Gastroesophageal sphincter (tissue), 4 donors: Measurements from ENCODE around the gene ITLN1. TPM values are rescaled to one million over a fixed set of nuclear protein-coding genes. Genes with fewer than 3 reads are reported as not detected.

ENCODE experiments used
- ATAC-seq: fragments of 150-250 bp; one replicate; pipeline ENCODE4 v1.9.1; 2016; ENCODE audit warnings: mild to moderate bottlenecking, moderate library complexity
- H3K27ac ChIP-seq, 4 donors: fragments of 200-600 bp; sonication (generic) in 3 of 4; 1 replicate in 3 of 4; 2 replicates in 1 of 4; pipeline ENCODE4 v1.5.1; 2016 to 2019
- H3K27me3 ChIP-seq: fragments of 200-600 bp; sonication (generic); one replicate; pipeline ENCODE4 v1.5.1; 2019
- H3K36me3 ChIP-seq, 2 donors: fragments of 200-600 bp; sonication (generic); one replicate each; pipeline ENCODE4 v1.5.1; 2019; ENCODE audit warnings: control low read depth in 1 of 2
- H3K4me1 ChIP-seq, 3 donors: fragments of 200-600 bp; sonication (generic); 1 replicate in 2 of 3; 2 replicates in 1 of 3; pipeline ENCODE4 v1.5.1; 2016 to 2019; ENCODE audit warnings: control low read depth in 2 of 3
- H3K4me3 ChIP-seq, 2 donors: fragments of 200-600 bp; sonication (generic); one replicate each; pipeline ENCODE4 v1.5.1; 2019; ENCODE audit warnings: mild to moderate bottlenecking in 1 of 2, moderate library complexity in 1 of 2
- H3K9me3 ChIP-seq, 3 donors: fragments of 200-600 bp; sonication (generic); one replicate each; pipeline ENCODE4 v1.5.1; 2017 to 2019; ENCODE audit warnings: control low read depth in 2 of 3
- EP300 ChIP-seq: sonication (generic); formaldehyde crosslinking; IDR thresholded peaks from one replicate; pipeline ENCODE4 v1.6.1; 2017; ENCODE audit warnings: antibody characterized with exemption, mild to moderate bottlenecking
- POLR2A ChIP-seq, 2 donors: fragments of 450-650 bp; IDR thresholded peaks; one replicate each; pipeline ENCODE4 v1.6.1; 2017; ENCODE audit warnings: antibody characterized with exemption in 2 of 2, mild to moderate bottlenecking in 2 of 2, moderate library complexity in 1 of 2
- POLR2AphosphoS5 ChIP-seq: sonication (generic); formaldehyde crosslinking; IDR thresholded peaks from one replicate; pipeline ENCODE4 v1.6.1; 2017; ENCODE audit warnings: antibody characterized with exemption
- WGBS, 2 donors: methylation state at CpG; one replicate each; pipeline ENCODE4 v1.1.5; 2018; ENCODE audit warnings: low coverage in 1 of 2; 5-methylcytosine and 5-hydroxymethylcytosine counted together
- total RNA-seq, 4 donors: library from RNA; depleted of rRNA; stranded (reverse); fragments of >200 nt; gene quantifications; one replicate each; pipeline ENCODE4 v1.1.0, GENCODE V29; 2016
- TF ChIP-seq, protein P1 (sequence below), 4 experiments: fragments of 200-600 bp in 2 of 4; fragments of 450-650 bp in 2 of 4; sonication (generic) in 1 of 4; IDR thresholded peaks; one replicate each; pipeline ENCODE4 v1.5.1; 2017 to 2019; ENCODE audit warnings: antibody characterized with exemption in 4 of 4, mild to moderate bottlenecking in 2 of 4, moderate library complexity in 2 of 4

ITLN1 gene
- total RNA-seq, 4 donors from 2014 or later = 0.46 to 1.9 TPM; not detected in 2

DNA sequence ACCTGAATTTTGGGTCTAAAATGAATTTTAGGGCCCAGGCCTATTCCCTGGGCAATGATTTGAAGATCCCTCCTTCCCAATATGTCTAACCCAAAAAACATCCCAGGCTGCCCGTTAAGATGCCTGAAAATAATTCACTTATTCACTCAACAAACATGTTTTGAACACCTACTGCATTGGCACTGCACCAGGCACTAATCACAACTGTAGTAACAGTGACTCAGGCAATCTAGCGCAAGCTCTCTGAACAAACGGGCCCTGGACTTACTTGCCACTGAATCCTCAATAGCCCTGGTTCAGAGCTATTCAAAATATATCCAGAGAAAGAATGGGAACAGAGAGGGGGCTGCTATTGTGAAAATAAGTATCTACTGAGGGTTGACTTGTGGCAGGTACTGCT is 26.5 kb downstream of the ITLN1 start:
- Histone ChIP-seq H3K27ac (no peak overlapping the region), H3K4me3 (no peak overlapping the region), H3K9me3 (no peaks in the 10 kb centered on the region), H3K27me3 (peaks cover 10% of the 10 kb centered on the region), H3K36me3 (no peaks in the 10 kb centered on the region), H3K4me1 (no peaks in the 10 kb centered on the region)
- ATAC-seq = no peak
- WGBS, 2 donors = 40% methylated on average over 1 of the region's 3 CpGs; no CpG with 5 or more reads in 1 of the 2 donors
- no peak for TF ChIP-seq POLR2AphosphoS5
- TF ChIP-seq POLR2A (IDR thresholded peaks at IDR 0.05) = no peak
- TF ChIP-seq, protein P1, sequence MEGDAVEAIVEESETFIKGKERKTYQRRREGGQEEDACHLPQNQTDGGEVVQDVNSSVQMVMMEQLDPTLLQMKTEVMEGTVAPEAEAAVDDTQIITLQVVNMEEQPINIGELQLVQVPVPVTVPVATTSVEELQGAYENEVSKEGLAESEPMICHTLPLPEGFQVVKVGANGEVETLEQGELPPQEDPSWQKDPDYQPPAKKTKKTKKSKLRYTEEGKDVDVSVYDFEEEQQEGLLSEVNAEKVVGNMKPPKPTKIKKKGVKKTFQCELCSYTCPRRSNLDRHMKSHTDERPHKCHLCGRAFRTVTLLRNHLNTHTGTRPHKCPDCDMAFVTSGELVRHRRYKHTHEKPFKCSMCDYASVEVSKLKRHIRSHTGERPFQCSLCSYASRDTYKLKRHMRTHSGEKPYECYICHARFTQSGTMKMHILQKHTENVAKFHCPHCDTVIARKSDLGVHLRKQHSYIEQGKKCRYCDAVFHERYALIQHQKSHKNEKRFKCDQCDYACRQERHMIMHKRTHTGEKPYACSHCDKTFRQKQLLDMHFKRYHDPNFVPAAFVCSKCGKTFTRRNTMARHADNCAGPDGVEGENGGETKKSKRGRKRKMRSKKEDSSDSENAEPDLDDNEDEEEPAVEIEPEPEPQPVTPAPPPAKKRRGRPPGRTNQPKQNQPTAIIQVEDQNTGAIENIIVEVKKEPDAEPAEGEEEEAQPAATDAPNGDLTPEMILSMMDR (IDR thresholded peaks at IDR 0.05) = no peak
- no peak for TF ChIP-seq EP300

DNA sequence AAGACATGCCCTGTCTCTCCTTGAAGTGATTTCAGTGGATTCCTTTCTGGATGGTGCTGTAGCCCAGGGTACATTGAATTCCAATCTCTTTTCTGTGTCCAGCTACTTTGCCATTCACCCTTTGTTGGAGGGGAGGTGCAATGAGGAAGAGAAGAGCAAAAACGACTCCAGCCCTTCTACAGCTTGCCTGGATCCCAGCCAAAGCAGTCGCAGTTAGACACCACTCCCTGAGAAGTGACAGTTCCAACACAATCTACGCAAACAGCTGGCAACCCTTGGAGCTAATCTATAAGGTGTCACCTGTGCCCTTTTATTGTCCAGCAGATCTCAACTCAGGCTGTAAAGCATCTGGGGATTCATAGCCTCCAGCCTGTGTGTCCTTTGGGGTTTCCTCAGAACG is 26.9 kb downstream of the ITLN1 start:
- no peaks in the 10 kb centered on the region for H3K36me3 ChIP-seq
- ATAC-seq = no peak
- TF ChIP-seq EP300 (no peak), POLR2AphosphoS5 (no peak), POLR2A (IDR thresholded peaks at IDR 0.05) (no peak)
- TF ChIP-seq, protein P1 (IDR thresholded peaks at IDR 0.05) = no peak
- peaks cover 10% of the 10 kb centered on the region for H3K27me3 ChIP-seq
- no peak overlapping the region for H3K4me3 ChIP-seq
- no peaks in the 10 kb centered on the region for H3K4me1 ChIP-seq
- 53% methylated on average over 3 of the region's 4 CpGs; no CpG with 5 or more reads in 1 of the 2 donors for WGBS, 2 donors
- no peaks in the 10 kb centered on the region for H3K9me3 ChIP-seq
- H3K27ac ChIP-seq = no peak overlapping the region

DNA sequence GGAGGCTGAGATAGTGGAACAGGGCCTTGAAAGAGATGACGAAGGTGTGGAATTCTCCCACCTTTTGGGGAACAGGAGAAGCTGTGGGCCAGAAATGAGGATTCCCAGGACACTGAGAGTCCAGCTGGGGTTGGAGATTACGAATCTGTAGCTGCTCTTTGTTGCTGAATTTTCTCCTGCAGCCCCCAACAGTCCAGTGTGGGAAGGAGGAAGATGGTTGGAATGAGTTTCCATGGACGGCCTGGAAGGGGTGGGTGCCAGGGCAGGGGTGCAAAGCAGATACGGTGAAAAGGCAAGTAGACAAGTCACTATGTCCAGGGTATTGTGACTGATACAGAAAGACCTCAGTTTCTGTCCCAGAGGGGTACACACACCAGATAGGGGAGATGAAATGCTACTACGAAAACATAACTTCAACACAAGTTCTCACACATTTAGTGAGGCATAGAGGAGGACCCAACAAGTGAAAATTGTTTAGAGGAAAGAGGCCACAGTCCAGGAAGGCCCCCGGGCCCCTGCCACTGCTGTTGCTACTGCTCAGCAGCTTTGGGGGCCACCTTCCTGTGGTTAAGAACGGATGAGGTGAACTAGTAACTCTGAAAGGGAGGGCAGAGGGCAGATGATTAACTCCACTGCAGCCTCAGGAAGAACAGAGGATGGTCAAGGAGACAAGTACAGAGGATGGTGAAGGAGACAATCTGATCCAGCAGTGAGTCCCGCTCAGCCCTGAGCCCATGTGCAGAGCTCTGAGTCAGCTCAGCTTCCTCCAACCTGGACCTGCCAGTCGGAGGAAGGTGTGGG is 29.6 kb downstream of the ITLN1 start:
- no peak for ATAC-seq
- no peaks in the 10 kb centered on the region for H3K4me1 ChIP-seq
- H3K9me3 ChIP-seq = no peaks in the 10 kb centered on the region
- peaks cover 4% of the 10 kb centered on the region for H3K27me3 ChIP-seq
- 49 to 54% methylated on average over 6 to 9 of the region's 9 CpGs for WGBS, 2 donors
- H3K27ac ChIP-seq = no peak overlapping the region
- no peak overlapping the region for H3K4me3 ChIP-seq
- H3K36me3 ChIP-seq = no peaks in the 10 kb centered on the region
- TF ChIP-seq POLR2AphosphoS5 = no peak
- TF ChIP-seq, protein P1 (IDR thresholded peaks at IDR 0.05) = no peak
- no peak for TF ChIP-seq POLR2A (IDR thresholded peaks at IDR 0.05)
- no peak for TF ChIP-seq EP300

DNA sequence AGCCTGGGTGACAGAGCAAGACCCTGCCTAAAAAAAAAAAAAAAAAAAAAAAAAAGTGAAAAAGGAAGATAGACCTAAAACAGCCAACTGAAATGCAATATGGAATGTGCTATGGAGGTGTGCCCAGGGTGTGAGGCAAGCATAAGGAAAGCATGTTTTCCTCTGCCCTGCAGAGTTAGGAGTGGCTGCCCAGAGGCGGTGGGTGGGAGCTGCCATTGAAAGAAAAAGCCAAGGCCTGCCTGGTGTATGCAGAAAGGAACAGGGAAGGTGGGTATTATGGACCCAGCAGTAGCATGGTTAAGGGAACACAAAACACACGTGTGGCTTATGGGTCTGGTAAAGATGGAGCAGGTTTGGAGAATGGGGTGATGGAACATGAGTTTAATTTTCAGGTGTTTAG is 31.2 kb downstream of the ITLN1 start:
- Histone ChIP-seq H3K27me3 (peaks cover 4% of the 10 kb centered on the region), H3K4me3 (no peak overlapping the region), H3K27ac (no peak overlapping the region), H3K4me1 (no peaks in the 10 kb centered on the region), H3K9me3 (no peaks in the 10 kb centered on the region), H3K36me3 (no peaks in the 10 kb centered on the region)
- no peak for ATAC-seq
- TF ChIP-seq POLR2A (IDR thresholded peaks at IDR 0.05) = no peak
- TF ChIP-seq, protein P1 (IDR thresholded peaks at IDR 0.05) = no peak
- TF ChIP-seq POLR2AphosphoS5 = no peak
- no peak for TF ChIP-seq EP300
- 91% methylated on average over 2 of the region's 2 CpGs for WGBS, 2 donors

DNA sequence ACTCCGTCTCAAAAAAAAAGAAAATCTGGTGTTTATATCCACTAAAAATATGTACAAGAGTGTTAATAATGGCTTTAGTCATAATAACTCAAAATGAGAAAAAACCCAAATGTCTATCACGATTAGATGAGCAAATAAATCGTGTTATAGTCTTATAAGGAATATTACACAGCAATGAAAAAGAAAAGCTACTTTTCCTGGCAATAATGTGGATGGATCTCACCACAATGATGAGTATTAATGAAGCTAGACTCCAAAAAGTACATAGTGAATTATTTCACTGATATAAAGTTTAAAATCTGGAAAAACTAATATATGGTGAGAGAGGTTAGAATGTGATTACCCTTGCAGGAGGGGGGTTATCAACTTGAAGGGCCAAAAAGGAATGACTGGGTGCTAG is 32.0 kb downstream of the ITLN1 start:
- Histone ChIP-seq H3K27ac (no peak overlapping the region), H3K27me3 (peaks cover 4% of the 10 kb centered on the region), H3K4me3 (no peak overlapping the region), H3K9me3 (no peaks in the 10 kb centered on the region), H3K4me1 (no peaks in the 10 kb centered on the region), H3K36me3 (no peaks in the 10 kb centered on the region)
- ATAC-seq = no peak
- TF ChIP-seq, protein P1 (IDR thresholded peaks at IDR 0.05) = no peak
- no peak for TF ChIP-seq POLR2AphosphoS5
- no peak for TF ChIP-seq POLR2A (IDR thresholded peaks at IDR 0.05)
- TF ChIP-seq EP300 = no peak
- 75 to 89% methylated on average over 2 of the region's 3 CpGs for WGBS, 2 donors
